HG03439 (cell line): ENCODE measurements around the gene C4orf54.

Experiments used
- ATAC-seq: cut with Tn5 transposase; IDR thresholded peaks from one replicate; pipeline ENCODE4 v1.9.1; 2021; ENCODE audit warnings: mild to moderate bottlenecking, moderate library complexity; ENCODE audit not compliant: unreplicated experiment

Gene C4orf54

GRCh38 chr4:99652596-99653436, 4.8 kb downstream of the C4orf54 start:
- ATAC-seq: no peak

GRCh38 chr4:99651811-99652485, 5.7 kb downstream of the C4orf54 start:
- no peak for ATAC-seq

- ATAC-seq: no peak
These were observed 6.4 kb downstream of the C4orf54 start for GRCh38 chr4:99651016-99651769.

- ATAC-seq: no peak
These were observed 7.8 kb downstream of the C4orf54 start for GRCh38 chr4:99649778-99650177.

GRCh38 chr4:99649208-99649607, 8.4 kb downstream of the C4orf54 start:
- no peak for ATAC-seq

- ATAC-seq: no peak
These were observed 9.3 kb downstream of the C4orf54 start for GRCh38 chr4:99648321-99648720.

- ATAC-seq: no peak
These were observed 10.6 kb downstream of the C4orf54 start for GRCh38 chr4:99647071-99647470.

GRCh38 chr4:99645638-99646037, 12.0 kb downstream of the C4orf54 start:
- no peak for ATAC-seq

GRCh38 chr4:99645036-99645435, 12.6 kb downstream of the C4orf54 start:
- ATAC-seq: no peak

- ATAC-seq: no peak
These were observed 13.2 kb downstream of the C4orf54 start for GRCh38 chr4:99644453-99644852.

GRCh38 chr4:99642725-99643489, 14.7 kb downstream of the C4orf54 start:
- ATAC-seq: no peak

GRCh38 chr4:99640676-99641075, 17.0 kb downstream of the C4orf54 start:
- no peak for ATAC-seq

- no peak for ATAC-seq
These were observed 20.5 kb downstream of the C4orf54 start for GRCh38 chr4:99637174-99637573.

GRCh38 chr4:99636422-99636821, 21.2 kb downstream of the C4orf54 start:
- ATAC-seq: no peak

GRCh38 chr4:99635601-99636000, 22.0 kb downstream of the C4orf54 start:
- ATAC-seq: no peak

GRCh38 chr4:99634742-99635360, 22.8 kb downstream of the C4orf54 start:
- ATAC-seq: no peak

GRCh38 chr4:99633772-99634171, 23.9 kb downstream of the C4orf54 start:
- ATAC-seq: no peak

- no peak for ATAC-seq
These were observed 26.7 kb downstream of the C4orf54 start for GRCh38 chr4:99630857-99631360.

- no peak for ATAC-seq
These were observed 27.6 kb downstream of the C4orf54 start for GRCh38 chr4:99629962-99630554.

GRCh38 chr4:99628040-99628439, 29.6 kb downstream of the C4orf54 start:
- ATAC-seq: no peak
